Measurements from ENCODE around the gene DNAAF5.
"Not testable (repeated sequence)": the region's sequence is repeated elsewhere in the genome, so short reads cannot be mapped to it uniquely, and the experiment has no call there.

DNAAF5 gene

GRCh38 chr7:784971-785370 lies 58.5 kb downstream of the DNAAF5 start:
- no peak for DNase-seq

- DNase-seq = no peak
These were observed 58.9 kb downstream of the DNAAF5 start for GRCh38 chr7:785416-785815.

GRCh38 chr7:786472-787255 lies 60.2 kb downstream of the DNAAF5 start:
- DNase-seq = peak; percentile 38 to 70 (median 50)

GRCh38 chr7:787332-788240 lies 61.1 kb downstream of the DNAAF5 start:
- DNase-seq = no peak

- no peak for DNase-seq
These were observed 65.0 kb downstream of the DNAAF5 start for GRCh38 chr7:791519-791918.

GRCh38 chr7:794207-794606 lies 67.7 kb downstream of the DNAAF5 start:
- DNase-seq = no peak

GRCh38 chr7:794671-795329 lies 68.3 kb downstream of the DNAAF5 start:
- DNase-seq = no peak

- not testable (repeated sequence) for DNase-seq
These were observed 70.1 kb downstream of the DNAAF5 start for GRCh38 chr7:796434-797169.

GRCh38 chr7:798921-799470 lies 72.5 kb downstream of the DNAAF5 start:
- DNase-seq = no peak

- no peak for DNase-seq
These were observed 74.2 kb downstream of the DNAAF5 start for GRCh38 chr7:800692-801091.

GRCh38 chr7:801351-801750 lies 74.9 kb downstream of the DNAAF5 start:
- not testable (repeated sequence) for DNase-seq

- no peak for DNase-seq
These were observed 75.5 kb downstream of the DNAAF5 start for GRCh38 chr7:801940-802381.

- no peak for DNase-seq
These were observed 76.2 kb downstream of the DNAAF5 start for GRCh38 chr7:802500-803242.

- DNase-seq = no peak
These were observed 76.7 kb downstream of the DNAAF5 start for GRCh38 chr7:803243-803635.

- not testable (repeated sequence) for DNase-seq
These were observed 77.3 kb downstream of the DNAAF5 start for GRCh38 chr7:803796-804195.

GRCh38 chr7:805261-805660 lies 78.8 kb downstream of the DNAAF5 start:
- no peak for DNase-seq

GRCh38 chr7:815284-816216 lies 89.1 kb downstream of the DNAAF5 start:
- DNase-seq = peak in 2 of 5 donors; percentile 10 to 26

GRCh38 chr7:816300-816750 lies 89.8 kb downstream of the DNAAF5 start:
- peak; percentile 93 to 98 (median 94) for DNase-seq

- peak in 2 of 5 donors; percentile 24 for DNase-seq
These were observed 90.5 kb downstream of the DNAAF5 start for GRCh38 chr7:816751-817671.
